ENCODE data around the gene TTC34.
A peak's percentile ranks its signal among the peaks of the same experiment; 100 is the strongest.
"Not testable (repeated sequence)": the region's sequence is repeated elsewhere in the genome, so short reads cannot be mapped to it uniquely, and the experiment has no call there.

TTC34 gene

DNA sequence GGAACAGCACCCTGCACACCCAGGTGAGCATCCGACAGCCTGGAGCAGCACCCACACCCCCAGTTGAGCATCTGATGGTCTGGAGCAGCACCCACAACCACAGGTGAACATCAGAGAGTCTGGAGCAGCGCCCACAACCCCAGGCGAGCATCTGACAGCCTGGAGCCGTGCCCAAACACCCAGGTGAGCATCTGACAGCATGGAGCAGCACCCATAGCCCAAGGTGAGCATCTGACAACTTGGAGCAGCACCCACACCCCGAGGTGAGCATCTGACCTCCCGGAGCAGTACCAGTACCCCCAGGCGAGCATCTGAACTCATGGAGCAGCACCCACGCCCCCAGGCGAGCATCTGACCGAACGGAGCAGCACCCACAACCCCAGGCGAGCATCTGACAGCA is 144.4 kb downstream of the TTC34 start:
- DNase-seq, result not testable (repeated sequence)

- DNase-seq, result not testable (repeated sequence)
These were observed 145.7 kb downstream of the TTC34 start for GRCh38 chr1:2655598-2656434.

DNA sequence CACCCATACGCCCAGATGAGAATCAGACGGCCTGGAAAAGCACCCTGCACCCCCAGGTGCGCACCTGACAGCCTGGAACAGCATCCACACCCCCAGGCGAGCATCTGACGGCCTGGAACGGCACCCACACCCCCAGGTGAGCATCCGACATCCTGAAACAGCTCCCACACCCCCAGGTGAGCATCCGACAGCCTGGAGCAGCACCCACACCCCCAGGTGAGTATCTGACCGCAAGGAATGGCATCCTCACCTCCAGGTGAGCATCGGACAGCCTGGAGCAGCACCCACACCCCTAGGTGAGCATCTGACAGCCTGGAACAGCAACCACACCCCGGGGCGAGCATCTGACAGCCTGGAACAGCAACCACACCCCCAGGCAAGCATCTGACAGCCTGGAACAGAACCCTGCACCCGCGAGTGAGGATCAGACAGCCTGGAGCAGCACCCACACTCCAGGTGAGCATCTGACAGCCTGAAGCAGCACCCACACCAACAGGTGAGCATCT is 147.0 kb downstream of the TTC34 start:
- not testable (repeated sequence) for DNase-seq

GRCh38 chr1:2653741-2654442 is 147.6 kb downstream of the TTC34 start:
- DNase-seq, result peak; percentile 20

DNA sequence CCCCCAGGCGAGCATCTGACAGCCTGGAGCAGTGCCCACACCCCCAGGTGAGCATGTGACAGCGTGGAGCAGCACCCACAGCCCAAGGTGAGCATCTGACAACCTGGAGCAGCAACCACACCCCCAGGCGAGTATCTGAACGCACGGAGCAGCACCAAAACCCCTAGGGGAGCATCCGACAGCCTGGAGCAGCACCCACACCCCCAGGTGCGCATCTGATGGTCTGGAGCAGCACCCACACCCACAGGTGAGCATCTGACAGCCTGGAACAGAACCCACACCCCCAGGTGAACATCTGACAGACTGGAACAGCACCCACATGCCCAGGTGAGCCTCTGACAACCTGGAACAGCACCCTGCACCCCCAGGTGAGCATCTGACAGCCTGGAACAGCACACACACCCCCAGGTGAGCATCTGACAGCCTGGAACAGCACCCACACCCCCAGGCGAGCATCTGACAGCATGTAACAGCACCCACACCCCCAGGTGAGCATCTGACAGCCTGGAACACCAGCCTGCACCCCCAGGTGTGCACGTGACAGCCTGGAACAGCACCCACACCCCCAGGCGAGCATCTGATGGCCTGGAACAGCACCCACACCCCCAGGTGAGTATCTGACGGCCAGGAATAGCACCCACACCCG is 148.4 kb downstream of the TTC34 start:
- DNase-seq, result not testable (repeated sequence)

- DNase-seq, result not testable (repeated sequence)
These were observed 149.2 kb downstream of the TTC34 start for GRCh38 chr1:2652152-2652925.

DNA sequence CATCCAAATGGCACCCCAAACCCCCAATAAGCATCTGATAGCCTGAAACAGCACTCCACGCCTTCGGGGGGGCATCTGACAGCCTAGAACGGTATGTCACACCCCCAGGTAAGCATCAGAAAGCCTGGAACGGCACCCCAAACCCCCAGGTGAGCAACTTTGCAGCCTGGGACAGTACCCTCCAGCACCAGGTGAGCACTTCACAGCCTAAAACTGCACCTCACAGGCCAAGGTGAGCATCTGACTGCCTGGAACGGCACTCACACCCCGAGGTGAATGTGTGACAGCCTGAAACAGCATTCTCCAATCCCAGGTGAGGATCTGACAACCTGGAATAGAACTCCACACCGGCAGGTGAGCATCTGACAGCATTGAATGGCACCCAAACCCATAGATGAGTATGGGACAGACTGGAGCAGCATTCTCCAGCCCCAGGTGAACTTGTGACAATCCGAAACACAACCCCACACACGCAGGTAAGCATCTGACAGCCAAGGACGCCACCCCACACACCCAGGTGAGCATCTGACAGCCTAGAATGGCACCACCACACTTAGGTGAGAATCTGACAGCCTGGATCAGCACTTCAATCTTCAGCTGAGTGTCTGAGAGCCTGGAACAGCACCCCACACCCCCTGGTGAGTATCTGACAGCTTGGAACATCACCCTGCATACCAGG is 150.4 kb downstream of the TTC34 start:
- no peak for DNase-seq

DNA sequence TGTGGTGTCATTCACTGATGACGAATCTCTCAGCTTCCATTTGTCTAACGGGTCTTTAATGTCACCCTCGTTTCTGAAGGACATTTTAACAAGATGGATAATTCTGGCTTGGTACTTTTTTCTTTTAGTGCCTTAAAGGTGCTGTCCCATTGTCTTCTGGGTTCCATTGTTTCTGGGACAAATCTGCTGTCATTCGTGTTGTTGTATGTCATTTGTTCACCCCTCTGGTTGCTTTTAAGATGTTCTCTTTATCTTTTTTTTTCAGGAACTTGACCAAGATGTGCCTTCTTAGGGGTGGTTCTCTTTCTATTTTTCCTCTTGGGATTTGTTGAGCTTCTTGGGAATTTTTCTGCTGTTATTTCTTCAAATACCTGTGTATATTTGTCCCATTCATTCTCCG is 154.7 kb downstream of the TTC34 start:
- no peak for DNase-seq

GRCh38 chr1:2645776-2646175 is 155.7 kb downstream of the TTC34 start:
- no peak for DNase-seq

- DNase-seq, result no peak
These were observed 156.3 kb downstream of the TTC34 start for GRCh38 chr1:2645143-2645542.

DNA sequence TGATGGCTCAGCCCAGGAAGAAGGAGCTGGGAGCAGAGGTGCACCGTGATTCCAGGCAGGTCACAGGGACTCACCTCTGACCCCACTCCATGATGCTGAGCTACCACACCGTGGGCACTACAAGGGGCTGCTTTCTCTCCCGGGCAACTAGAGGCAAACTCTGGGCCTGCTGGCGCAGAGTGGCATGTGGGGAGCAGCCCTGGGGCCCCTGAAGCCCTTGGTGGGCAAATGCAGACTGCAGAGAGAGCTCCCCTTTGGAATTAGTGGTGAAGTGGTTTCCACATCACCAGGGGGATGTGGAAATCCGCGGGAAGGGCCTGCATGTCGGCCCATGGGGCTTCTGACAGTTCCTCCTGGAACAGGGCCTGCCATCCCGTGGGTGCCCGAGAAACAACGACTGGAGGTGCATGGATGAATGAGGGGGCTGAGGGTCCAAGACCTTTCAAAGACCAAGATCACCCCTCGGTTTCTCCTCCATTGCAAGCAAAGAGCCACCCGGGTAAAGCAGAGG is 156.8 kb downstream of the TTC34 start:
- DNase-seq, result no peak

GRCh38 chr1:2644171-2644570 is 157.3 kb downstream of the TTC34 start:
- DNase-seq, result no peak

DNA sequence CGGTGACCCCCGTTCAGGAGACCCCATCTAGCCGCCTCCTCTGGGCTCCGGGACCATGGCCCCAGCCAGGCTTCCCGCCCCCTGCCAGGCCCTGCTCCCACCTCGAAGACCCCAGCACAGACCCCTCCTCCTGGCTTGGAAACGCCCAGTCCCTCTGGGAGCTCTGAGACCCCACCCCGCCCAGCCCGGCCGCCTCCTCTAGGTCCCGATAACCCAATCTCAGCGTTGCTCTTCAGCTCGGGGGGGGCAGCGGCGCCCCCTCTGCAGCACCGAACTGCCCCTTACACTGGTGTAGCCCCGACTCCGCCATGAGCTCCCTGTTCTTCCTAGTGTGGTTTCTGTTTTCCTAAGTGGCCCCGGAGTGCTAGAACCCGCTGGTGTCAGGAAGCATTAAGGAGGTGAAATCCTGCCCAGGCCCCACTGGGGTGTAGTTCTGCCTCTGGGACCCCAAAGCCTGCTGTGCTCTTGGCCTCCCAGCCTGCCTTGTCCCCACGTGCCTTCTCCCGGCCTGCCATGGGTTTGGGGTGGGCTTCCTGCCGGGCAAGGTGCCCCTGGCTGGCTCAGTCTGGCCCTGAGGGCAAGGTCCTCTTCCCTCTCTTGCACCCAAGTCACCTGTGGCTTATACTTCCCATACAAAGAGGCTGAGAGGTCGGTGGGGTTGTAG is 157.9 kb downstream of the TTC34 start:
- no peak for DNase-seq

DNA sequence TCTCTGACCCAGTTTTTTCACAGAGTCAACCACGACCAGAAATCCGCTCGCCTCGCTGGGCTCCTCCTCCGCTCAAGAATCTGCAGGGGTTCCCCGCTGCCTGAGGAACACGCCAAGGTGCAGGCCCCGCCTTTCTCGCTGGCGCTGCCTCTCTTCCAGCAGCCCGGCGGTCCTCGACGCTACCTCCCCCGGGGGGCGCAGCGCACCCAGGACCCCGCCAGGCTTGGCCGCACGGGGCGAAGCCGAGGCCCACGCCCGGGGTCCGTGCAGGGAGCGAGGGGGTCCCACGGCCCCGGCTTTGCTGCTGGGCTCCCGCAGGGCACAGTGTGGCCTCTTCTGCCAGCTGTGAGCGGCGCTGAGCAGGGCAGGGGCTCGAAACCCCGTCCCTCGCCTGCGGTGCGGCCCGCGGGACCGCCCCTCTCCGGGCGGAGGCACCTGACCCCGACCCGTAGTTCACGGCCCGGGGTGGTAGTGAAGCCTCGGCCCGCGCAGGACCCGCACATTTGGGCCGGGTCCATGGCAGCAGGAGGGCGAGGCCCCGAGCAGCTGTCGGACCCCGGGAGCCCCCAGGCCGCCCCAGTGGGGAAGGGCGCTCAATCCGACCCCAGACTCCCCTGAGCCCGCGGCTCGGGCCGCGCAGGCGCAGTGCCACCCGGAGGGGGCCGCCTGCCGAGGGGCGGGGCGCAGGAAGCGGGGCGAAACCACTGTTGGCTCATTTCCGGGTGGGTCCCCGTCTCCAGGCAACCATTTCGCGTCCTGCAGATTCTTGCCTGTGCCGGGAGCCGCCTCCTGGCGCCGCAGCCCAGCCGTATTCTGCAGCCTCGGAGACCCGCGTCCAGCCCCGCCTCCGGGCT is 158.7 kb downstream of the TTC34 start:
- peak; percentile 97 for DNase-seq

- no peak for DNase-seq
These were observed 159.3 kb downstream of the TTC34 start for GRCh38 chr1:2642131-2642559.

- DNase-seq, result no peak
These were observed 159.9 kb downstream of the TTC34 start for GRCh38 chr1:2641381-2642130.

DNA sequence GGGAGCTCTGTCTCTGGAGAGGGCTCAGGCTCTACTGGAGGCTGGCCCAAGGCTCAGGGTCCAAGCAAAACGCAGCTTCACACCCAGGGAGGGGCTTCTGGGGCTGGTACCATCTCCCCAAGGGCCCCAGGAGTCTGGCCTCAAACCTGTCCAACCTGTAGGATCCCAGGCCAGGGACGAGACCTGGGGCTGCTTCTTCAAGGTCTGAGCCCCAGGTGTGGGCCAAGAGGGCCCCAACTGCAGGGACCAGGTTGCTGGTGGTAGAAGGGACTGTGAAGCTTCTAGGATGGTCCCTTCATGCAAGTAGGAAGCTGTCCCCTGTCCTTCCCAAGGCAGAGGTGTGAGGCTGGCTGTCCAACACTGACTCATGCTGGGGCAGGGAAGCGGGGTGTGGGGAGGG is 160.9 kb downstream of the TTC34 start:
- no peak for DNase-seq

GRCh38 chr1:2639607-2640521 is 161.6 kb downstream of the TTC34 start:
- DNase-seq, result no peak
